ENCODE data around the gene PUS7. TPM values are rescaled to one million over a fixed set of nuclear protein-coding genes. Genes with fewer than 3 reads are reported as not detected.
"Not testable (repeated sequence)": the region's sequence is repeated elsewhere in the genome, so short reads cannot be mapped to it uniquely, and the experiment has no call there.

PUS7 gene
- total RNA-seq, 4 donors from 2014 or later = 19.9 to 25.5 (median 21.7) TPM

DNA sequence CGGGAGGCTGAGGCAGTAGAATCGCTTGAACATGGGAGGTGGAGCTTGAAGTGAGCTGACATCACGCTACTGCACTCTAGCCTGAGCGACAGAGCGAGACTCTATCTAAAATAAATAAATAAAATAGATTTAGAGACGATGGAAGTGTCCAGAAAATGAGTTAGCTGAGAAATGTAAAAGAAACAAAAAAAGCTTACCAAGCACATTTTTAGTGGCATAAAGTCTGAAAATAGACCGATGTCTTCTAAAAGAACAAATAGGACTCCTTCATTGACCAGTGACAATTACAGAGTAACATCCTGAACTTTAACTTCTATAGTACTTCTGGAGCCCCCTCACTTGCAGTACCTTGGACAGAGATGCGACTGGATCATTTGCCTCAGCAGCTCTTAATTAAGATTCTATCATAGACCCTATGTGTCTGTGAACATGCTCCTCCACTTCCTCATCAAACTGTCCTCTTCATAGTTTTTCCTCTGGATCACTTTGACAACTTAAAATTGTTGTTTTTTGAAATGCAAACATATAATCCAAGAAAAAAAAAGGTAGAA lies 108.1 kb downstream of the PUS7 start:
- no peak for TF ChIP-seq POLR2A (IDR thresholded peaks at IDR 0.05)
- TF ChIP-seq, protein P1, sequence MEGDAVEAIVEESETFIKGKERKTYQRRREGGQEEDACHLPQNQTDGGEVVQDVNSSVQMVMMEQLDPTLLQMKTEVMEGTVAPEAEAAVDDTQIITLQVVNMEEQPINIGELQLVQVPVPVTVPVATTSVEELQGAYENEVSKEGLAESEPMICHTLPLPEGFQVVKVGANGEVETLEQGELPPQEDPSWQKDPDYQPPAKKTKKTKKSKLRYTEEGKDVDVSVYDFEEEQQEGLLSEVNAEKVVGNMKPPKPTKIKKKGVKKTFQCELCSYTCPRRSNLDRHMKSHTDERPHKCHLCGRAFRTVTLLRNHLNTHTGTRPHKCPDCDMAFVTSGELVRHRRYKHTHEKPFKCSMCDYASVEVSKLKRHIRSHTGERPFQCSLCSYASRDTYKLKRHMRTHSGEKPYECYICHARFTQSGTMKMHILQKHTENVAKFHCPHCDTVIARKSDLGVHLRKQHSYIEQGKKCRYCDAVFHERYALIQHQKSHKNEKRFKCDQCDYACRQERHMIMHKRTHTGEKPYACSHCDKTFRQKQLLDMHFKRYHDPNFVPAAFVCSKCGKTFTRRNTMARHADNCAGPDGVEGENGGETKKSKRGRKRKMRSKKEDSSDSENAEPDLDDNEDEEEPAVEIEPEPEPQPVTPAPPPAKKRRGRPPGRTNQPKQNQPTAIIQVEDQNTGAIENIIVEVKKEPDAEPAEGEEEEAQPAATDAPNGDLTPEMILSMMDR (IDR thresholded peaks at IDR 0.05) = no peak
- no peaks in the 10 kb centered on the region for H3K27me3 ChIP-seq
- WGBS, 2 donors = 80 to 81% methylated on average over 8 of the region's 8 CpGs
- no peaks in the 10 kb centered on the region for H3K36me3 ChIP-seq
- no peaks in the 10 kb centered on the region for H3K4me1 ChIP-seq
- no peak overlapping the region for H3K4me3 ChIP-seq (replicated peaks in 1 of 3)
- H3K27ac ChIP-seq = no peak overlapping the region
- DNase-seq = no peak
- intact Hi-C loops (cut with DNase I) = no loop called here
- H3K9me3 ChIP-seq = no peaks in the 10 kb centered on the region

DNA sequence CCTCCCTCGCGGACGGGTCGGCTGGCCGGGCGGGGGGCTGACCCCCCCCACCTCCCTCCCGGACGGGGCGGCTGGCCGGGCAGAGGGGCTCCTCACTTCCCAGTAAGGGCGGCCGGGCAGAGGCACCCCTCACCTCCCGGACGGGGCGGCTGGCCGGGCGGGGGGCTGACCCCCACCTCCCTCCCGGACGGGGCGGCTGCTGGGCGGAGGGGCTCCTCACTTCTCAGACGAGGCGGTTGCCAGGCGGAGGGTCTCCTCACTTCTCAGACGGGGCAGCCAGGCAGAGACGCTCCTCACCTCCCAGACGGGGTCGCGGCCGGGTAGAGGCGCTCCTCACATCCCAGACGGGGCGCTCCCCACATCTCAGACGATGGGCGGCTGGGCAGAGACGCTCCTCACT lies 111.3 kb downstream of the PUS7 start:
- H3K27me3 ChIP-seq; H3K27ac ChIP-seq; H3K4me1 ChIP-seq; DNase-seq; H3K36me3 ChIP-seq; H3K4me3 ChIP-seq (replicated peaks in 1 of 3); intact Hi-C loops (cut with DNase I); H3K9me3 ChIP-seq: not testable (repeated sequence)
- no CpG with 5 or more reads among the region's 36 CpGs for WGBS, 2 donors

DNA sequence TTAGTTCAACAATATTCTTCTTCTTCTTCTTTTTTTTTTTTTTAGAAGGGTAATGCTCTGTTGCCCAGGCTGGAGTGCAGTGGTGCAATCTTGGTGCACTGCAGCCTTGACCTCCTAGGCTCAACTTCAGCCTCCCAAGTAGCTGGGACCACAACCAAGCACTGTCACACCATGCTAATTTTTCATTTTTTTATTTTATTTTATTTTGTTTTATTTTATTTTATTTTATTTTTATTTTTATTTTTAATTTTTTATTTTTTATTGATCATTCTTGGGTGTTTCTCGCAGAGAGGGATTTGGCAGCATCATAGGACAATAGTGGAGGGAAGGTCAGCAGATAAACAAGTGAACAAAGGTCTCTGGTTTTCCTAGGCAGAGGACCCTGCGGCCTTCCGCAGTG lies 112.3 kb downstream of the PUS7 start:
- DNase-seq; H3K36me3 ChIP-seq; H3K4me3 ChIP-seq (replicated peaks in 1 of 3); H3K4me1 ChIP-seq; H3K27me3 ChIP-seq; intact Hi-C loops (cut with DNase I); H3K27ac ChIP-seq; H3K9me3 ChIP-seq: not testable (repeated sequence)
- 45 to 71% methylated on average over 2 to 3 of the region's 3 CpGs for WGBS, 2 donors

DNA sequence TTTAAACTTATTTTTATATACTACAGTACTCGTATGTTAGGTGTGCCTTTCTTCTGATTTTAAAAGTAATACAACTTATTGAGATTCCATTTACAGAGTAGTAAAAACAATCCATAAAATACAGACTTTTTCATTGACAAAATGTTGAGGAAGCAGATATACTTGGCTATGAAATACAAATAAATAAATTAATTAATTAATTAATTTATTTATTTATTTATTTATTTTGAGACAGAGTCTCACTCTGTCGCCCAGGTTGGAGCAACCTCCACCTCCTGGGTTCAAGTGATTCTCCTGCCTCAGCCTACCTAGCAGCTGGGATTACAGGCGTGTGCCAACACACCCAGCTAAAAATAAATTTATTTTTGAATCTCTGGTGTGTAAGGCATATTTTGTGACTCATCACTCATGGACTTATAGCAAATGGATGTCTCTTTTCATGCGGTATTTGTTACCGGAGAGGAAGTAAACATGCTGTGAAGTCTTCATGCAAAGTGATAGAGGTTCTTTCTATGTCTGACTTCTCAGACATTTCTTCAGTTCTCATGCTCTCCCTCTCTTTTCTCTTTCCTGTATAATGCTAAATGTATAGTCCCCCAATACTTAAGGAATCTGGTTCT lies 113.2 kb downstream of the PUS7 start:
- H3K27me3 ChIP-seq = no peaks in the 10 kb centered on the region
- no peak overlapping the region for H3K27ac ChIP-seq
- no peaks in the 10 kb centered on the region for H3K9me3 ChIP-seq
- WGBS, 2 donors = 93 to 95% methylated on average over 5 of the region's 5 CpGs
- intact Hi-C loops (cut with DNase I) = no loop called here
- H3K36me3 ChIP-seq = no peaks in the 10 kb centered on the region
- no peak for DNase-seq
- H3K4me3 ChIP-seq (replicated peaks in 1 of 3) = no peak overlapping the region
- no peak for TF ChIP-seq POLR2A (IDR thresholded peaks at IDR 0.05)
- no peaks in the 10 kb centered on the region for H3K4me1 ChIP-seq

Other genes starting within 250 kb of the PUS7 start
- gene SRPK2, start 133.3 kb downstream of the PUS7 start, total RNA-seq = 10 to 100 TPM; 37.1 to 48.1 (median 46.3) TPM
- gene RINT1, start 9.9 kb upstream of the PUS7 start, total RNA-seq = 10 to 100 TPM; 15.5 to 22.3 (median 21.7) TPM
- not detected for gene EFCAB10, start 59.2 kb upstream of the PUS7 start, total RNA-seq